Inferior parietal cortex (tissue), 1 donor: ENCODE data around the gene EFNB2.

Experiments used
- DNase-seq: peaks from one replicate; pipeline ENCODE4 v3.0.0-alpha.2; 2016; ENCODE audit errors: extremely low spot score

The EFNB2 gene

DNA sequence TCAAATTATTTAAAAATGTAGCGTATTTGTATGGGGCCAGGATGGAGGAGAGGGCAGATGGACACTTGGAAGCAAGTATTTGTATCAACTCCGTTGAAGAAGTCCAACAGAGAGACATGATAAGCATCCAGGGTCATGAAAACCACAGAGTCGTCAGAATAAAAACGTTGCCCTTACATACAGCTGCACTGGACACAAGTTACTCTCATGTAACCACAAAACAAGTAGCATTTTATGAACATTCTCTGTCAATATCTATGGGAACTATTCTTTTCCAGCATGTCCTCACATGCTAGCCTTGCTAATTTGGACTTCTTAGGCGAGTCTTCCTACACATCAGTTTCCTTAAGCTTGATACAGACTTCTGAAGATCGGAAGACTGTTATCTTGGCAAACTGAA is 35.0 kb downstream of the EFNB2 start:
- no peak for DNase-seq

- DNase-seq: no peak
Observed at GRCh38 chr13:106499896-106500295, 35.6 kb downstream of the EFNB2 start.

GRCh38 chr13:106499113-106499512 is 36.3 kb downstream of the EFNB2 start:
- DNase-seq: no peak

DNA sequence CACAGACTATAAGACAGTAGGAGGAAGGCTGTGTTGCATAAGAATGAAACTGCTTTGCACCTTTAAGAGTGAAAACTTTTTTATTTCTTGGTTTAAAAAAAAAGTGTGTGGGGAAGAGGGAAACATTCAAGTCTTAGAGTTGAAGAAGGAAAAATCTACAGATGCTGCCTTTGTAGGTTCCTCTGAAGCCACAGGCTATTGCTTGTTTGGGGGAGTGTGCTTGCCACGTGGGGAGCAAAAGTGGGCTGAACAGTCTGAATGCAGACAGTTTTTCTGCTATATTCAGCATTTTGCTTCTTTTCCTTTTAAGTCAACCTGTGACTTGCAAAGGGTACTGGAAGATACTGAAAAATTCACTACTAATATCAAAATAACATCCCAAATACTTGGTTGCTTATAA is 36.9 kb downstream of the EFNB2 start:
- DNase-seq: no peak

- no peak for DNase-seq
Observed at GRCh38 chr13:106498158-106498557, 37.3 kb downstream of the EFNB2 start.

DNA sequence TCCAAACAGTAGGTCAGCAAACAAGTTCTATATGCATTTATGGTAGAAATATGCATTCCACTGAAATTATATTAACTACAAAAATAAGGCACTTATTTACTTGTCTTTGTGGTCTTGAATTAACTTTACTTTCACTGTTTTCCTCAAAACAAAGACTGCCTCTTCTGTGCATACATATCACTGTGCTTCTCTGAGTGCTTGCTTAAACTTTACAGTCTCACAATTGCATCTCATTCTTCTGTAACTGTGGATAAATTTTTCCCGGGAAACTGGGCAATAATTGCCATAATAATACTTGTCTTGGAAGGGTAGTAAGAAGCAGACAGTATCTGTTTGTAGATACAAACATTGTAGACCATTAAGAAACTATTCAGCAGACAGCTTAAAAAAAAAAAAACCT is 38.4 kb downstream of the EFNB2 start:
- DNase-seq: peak; percentile 56

GRCh38 chr13:106496072-106496997 is 39.1 kb downstream of the EFNB2 start:
- peak; percentile 53 for DNase-seq

GRCh38 chr13:106494936-106495335 is 40.5 kb downstream of the EFNB2 start:
- no peak for DNase-seq

DNA sequence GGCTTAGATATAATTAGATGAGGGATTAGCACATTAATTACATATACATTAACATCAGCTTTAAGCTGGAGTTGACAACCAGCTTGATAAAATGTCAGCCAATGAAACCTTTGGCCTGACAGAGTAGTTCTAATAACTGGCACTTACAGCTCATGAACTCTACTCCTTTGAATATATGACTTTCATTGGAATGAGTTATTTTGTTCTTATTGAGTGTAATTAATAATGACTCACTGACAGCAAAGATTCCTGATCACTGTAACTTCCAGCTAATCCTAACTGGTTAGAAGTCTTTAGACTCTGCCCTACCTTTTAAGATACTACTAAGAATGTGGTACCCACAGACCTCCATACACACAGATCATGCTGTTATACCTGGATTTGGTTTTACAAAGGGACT is 41.0 kb downstream of the EFNB2 start:
- DNase-seq: no peak

DNA sequence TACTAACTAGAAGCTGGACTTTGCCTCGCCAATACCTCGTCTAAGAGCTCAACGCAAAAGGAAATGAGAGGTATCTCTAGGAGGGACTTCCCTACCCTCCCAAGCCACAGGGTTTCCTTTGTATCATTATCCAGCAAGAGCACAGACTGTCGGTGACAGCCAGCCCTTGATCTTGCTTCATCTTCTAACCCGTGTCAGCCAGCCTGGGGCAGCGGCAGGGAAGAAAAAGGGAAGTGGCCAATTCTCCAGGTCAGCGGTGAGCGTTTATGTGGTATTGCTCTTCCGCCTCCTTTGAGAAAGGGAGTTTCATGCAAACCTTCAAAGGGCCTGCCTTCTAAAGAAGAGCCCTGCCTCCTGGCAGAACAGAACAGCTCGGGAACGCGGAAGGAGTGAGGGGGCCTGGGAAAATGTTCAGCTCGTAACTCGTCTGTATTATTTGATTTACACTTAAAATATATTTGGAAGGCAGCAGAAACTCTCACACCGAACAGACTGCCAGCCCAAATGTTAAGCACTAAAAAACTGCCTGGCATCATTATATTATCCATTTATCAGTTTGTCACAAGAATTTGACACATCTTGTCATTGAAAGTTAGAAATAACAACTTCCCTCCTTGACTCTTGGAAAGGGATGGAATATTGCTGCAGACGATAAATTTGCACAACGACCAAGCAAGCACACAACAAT is 41.8 kb downstream of the EFNB2 start:
- DNase-seq: peak; percentile 49

- no peak for DNase-seq
Observed at GRCh38 chr13:106492588-106493475, 42.6 kb downstream of the EFNB2 start.

- peak; percentile 91 for DNase-seq
Observed at GRCh38 chr13:106491928-106492587, 43.4 kb downstream of the EFNB2 start.

GRCh38 chr13:106491463-106491862 is 44.0 kb downstream of the EFNB2 start:
- no peak for DNase-seq

GRCh38 chr13:106490569-106491321 is 44.7 kb downstream of the EFNB2 start:
- DNase-seq: peak; percentile 67

- no peak for DNase-seq
Observed at GRCh38 chr13:106489849-106490568, 45.5 kb downstream of the EFNB2 start.

DNA sequence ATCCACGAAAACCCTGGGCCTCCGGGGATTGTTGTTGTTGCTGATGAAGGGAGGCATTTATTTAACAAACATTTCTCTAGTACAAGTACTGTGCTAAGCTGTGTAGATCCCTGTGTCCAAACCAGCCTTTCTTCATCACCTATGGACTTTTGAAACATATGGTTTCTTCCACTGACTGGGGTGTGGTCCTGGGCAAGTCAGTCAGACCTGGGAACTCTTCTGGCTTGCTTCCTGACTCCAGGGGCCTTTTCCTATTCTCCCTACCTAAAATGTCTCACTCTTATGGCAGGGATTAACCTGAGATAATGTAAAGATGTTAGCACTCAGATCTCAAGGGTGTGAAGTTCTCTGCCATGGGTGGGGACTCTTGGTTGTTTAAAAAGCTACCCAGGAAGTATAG is 46.8 kb downstream of the EFNB2 start:
- DNase-seq: no peak

DNA sequence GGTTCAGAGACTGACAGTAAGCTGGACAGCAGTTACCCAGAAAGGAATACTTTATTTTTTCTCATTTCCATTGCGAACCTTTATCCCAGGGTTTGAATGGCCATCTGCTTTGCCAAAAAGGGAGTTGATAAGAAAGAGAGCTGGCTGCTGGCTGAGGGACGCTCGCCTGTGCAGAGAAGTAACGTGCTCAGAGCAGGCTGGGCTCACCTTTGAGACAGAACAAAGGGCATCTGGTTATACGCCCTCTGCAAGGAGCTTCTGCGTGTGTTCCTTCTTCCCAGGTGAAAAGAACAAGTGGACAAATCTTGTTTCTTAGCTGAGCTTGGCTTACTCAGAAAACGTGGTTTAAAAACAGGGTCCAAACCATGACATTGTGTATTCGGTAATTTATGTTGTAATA is 47.4 kb downstream of the EFNB2 start:
- no peak for DNase-seq

DNA sequence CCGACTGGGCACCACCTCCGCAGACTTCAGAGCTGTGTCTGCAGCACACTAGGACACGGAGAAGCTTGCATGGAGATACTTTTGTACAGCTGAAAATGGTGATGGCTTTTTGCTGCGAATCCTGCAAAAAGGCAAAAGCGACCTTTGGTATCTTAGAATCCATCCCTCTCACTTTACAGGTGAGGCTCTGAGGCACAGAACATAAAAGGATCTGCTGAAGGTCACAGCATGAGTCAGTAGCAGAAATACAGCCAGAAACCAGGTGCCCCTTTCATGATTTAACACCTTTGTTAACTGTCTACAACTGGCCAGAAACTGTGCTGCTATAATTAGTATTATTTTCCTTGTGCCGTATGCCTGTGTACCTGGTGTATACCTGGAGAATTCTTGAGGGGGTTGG is 48.3 kb downstream of the EFNB2 start:
- DNase-seq: no peak

- no peak for DNase-seq
Observed at GRCh38 chr13:106486287-106486686, 49.2 kb downstream of the EFNB2 start.

DNA sequence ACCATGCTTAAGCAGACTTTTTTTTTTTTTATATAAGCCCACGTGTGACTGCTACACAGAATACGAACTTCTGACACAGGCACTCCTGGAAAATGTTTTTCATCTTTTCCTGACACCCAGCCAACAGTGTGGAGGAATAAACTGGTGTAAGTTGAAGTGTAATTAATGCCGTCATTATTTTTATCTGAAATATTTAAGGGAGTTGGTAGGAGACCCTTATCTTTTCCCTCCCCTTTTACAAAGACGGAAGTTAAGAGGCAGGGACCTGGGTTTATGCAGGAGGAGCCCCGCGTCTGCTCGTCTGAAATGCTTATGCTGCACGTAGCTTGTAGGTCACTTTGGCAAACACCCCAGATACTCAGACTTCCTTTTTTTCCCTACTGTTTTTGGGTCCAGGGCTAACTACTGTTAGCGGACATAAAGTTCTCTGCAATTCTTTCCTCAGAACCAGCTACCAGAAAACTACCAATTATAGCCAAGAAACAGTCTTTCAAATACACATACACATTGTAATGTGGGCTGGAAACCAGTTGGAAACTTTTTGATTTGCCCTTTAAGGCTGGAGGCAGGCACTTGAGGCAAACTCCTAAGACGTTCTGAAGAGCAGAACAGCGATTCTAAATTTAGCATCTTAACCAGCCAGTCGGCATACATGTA is 50.8 kb downstream of the EFNB2 start:
- no peak for DNase-seq
